ENCODE data around the gene LBP.

LBP gene

GRCh38 chr20:38426006-38426897 lies 80.0 kb downstream of the LBP start:
- peak; percentile 68 for DNase-seq (ENCODE audit: extremely low read depth, low read depth)
- TF ChIP-seq CTCF (IDR thresholded peaks at IDR 0.05; ENCODE audit: low read depth, low read length, missing control alignments), result no peak

More at GRCh38 chr20:38426006-38426897, 80.0 kb downstream of the LBP start:
- no peak overlapping the region for H3K4me3 ChIP-seq (replicated peaks; ENCODE audit: low read depth, low read length)

Measured in HFF-Myc (cell line).